D341Med (cell line): Measurements from ENCODE around the gene C3orf70.
A peak's percentile ranks its signal among the peaks of the same experiment; 100 is the strongest.

Experiments
- DNase-seq: peaks from one replicate; pipeline ENCODE4 v3.0.0; 2012; ENCODE audit warnings: low spot score

The C3orf70 gene

DNA sequence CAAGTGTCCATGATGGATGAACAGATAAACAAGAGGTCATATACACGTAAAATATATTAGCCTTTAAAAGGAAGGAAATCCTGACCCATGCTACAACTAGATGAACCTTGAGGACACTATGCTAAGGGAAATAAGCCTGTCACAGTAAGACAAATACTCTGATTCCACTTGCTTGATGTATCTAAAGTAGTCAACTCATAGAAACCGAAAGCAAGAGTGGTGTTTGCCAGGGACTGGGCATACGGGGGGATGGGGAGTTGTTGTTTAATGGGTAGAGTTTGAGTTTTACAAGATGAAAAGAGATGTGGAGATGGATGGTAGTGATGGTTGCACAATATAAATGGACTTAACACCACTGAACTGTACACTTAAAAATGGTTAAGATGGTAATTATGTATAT is 65.4 kb downstream of the C3orf70 start:
- no peak for DNase-seq

DNA sequence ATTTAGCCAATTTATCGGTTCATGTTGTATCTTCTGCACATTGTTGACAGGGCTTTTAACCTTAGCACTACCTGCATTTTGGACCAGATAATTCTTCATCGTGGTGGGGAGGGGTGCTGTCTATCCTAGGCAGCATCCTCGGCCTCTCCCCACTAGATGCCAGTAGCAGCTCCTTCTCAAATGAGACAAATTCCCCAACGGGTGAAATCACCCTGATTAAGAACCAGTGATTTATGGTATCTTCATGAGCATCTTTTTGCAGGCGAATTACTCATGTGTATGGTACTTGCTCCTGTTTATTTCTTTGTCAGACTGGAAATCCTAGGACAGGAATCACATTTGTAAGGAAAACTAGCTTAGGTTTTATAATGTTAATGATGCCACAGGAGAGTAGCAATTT is 68.0 kb downstream of the C3orf70 start:
- DNase-seq = no peak

DNA sequence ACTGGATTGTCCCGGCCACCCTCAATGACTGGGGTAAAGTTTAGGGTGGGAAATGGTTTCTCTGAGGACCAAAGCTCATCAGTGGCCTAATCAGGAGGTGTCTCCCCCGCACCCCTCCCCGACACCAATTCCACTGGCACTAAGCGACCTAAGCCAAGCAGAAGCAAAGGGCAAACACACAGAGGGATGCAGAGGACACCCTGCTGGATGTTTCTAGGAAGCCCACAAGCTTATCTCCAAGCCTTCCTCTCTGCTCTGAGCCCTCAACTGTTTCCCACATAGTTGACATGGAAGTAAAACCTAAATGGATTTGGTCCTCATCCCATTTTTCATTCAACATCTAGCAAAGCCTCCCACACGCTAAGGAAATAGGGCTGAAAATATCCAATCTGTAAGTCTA is 68.5 kb downstream of the C3orf70 start:
- DNase-seq = no peak

DNA sequence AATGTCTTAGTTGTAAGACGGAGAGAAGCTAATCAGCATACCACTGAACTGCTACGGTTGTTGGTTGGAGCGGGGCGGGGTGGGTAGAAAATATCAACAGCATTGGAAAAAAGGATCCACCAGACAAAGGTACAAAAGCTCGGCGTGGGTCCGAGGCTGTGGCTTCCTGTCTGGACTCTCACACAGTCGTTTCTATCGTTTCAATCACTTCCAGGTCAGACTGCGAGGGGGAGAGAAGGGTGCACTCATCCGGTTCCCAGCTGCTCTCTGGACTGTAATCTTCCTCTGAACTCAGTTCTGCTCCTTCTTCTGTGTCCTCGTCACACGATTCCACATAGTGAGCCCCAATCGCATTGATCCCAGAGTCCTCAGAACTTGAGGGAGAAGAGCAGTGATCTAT is 70.0 kb downstream of the C3orf70 start:
- DNase-seq = no peak

DNA sequence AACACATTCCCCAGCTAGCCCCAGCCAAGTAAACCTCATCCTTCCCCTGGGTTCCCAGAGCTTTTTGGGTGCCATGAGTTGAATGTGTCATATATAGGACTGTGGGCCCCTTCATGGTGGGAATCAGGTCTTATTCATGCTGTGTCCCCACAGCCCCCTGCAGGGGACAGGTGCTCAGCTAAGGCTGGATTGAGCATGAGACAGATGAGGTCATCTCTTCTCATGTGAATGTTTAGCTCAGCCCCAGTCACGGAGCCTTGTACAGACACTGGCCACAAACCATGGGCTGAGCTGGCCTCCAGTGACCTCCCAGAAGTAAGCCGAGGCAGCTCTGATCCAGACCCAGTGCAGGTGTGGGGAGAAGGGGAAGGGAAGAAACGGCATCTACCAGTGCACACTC is 70.7 kb downstream of the C3orf70 start:
- DNase-seq = no peak

DNA sequence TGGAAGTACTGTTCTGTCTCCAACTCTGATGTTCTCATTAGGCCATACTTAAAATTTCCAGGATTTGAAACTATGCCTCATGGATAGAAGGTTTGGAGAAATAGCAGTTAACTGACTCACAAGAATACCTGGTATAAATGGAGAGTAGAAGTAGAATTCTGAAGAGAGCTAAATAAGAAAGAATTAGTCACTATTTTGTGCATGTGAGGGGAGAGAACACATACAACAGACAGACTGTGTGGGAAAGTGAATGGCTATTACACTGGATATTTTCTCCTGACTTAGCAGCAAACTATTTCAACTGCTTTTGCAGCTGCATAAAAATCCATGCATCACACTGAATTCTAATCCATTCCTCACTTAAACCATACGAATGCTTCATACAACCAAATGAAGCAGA is 71.3 kb downstream of the C3orf70 start:
- no peak for DNase-seq

DNA sequence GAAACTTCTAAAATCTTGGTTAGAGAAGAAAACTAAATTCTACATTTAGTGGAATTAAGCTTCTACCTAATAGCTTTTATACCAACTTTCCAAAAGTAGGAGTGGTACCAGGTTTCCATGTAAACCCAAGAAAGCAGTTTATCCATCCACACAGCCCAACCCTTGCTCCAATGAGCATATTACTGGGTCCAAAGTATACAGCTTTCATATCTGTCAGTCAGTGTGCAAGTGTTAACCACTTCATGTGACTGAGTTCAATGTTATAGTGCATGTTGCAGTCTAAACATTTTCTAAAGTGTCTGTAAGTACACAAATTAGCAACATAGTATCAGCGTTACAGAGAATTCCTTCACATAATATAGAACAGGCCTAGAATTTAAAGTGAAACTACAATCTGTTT is 73.2 kb downstream of the C3orf70 start:
- no peak for DNase-seq

DNA sequence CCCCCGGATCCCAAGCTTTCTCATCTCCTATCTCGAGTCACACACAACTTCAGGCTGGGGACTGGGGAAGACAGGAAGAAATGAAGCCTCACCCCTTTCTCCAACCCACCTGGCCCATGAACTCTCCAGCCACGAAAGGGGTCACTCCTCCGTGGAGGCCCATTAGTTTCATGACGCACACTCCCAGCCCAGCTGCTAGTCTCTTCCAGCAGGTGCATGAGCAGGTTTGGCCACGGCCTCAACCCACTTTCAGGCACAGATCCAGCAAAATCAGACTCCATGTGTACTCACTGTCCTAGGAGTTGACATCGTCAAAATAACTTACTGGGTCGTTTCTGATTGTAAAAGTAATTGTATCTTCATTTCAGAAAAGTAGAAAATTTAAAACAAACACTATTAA is 76.6 kb downstream of the C3orf70 start:
- no peak for DNase-seq

DNA sequence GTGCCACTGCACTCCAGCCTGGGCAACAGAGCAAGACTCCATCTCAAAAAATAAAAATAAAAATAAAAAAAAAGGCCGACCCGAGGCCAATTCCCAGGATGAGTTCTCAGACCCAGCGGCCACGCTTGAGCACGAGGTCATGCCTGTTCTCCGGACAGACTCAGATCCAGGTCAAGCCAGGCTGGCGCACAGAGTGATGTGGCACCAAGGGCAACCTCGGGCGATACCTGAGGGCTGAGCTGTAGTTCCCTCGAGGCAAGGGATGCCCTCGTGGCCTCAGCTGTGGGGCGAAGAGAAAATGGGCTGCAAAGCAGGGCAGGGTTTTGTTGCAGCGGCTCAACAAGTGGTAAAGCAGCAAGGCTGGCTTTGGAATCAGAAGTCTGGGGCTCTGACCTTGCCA is 77.3 kb downstream of the C3orf70 start:
- no peak for DNase-seq

DNA sequence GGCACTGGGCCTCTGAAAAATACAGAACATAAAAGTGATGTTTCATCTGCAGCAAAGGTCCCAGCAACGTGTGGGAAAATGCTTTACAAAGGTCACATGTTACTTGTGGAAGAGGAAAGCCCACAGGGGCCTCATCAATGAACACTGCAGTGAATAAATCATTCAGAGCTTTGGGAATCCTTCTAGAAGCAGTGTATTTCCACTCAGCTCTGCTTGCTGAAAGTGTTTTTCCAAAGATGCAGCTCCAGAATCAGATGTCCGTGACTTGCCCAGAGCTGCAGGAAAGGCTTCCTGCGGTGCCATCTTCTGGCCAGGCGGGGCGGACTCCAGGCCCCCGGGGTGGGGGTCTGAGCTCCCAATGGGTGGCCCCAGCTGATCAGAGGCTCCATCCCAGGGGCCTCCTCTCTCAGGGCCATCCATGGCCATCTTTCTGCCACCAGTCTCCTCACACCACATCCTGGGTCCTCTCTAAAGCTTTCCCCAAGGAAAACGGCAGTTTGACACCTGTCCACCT is 81.5 kb downstream of the C3orf70 start:
- DNase-seq = peak; percentile 59

DNA sequence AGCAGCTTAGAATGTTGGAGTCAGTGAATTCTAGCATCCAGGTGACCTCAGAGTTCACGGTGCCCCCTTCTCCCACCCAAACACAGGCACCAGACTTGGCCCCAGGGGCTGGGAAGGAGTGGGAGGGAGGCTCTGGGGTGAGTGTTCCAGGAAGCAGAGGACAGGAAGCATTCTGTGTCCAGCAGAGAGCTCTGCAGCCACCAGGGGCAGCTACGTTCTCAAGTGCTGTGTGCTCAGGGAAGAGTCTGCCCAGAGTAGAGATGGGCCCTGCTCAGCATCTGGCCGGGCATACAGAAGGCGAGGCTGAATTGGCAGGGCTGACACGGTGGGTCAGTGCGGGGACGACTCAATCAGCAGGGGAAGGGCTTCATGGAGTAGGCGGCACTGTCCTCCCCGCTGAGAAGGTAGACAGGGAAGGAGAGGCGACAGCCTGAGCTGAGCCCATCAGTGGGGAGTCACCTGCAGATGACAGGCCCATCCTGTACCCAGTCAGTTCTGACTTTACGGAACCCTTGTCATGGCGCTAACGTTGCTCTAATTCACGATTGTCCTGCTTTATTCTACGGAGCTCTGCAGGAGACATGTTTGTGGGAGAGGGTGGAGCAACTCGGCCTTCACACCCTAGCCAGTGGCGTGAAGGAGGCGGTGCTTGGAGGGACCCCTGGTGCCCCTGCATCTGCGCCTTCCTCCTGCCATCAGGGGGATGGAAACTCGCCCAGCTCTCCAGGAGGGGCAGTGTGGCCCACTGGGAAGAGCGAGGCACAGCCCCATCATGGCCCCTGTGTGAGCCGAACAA is 82.2 kb downstream of the C3orf70 start:
- DNase-seq = no peak

DNA sequence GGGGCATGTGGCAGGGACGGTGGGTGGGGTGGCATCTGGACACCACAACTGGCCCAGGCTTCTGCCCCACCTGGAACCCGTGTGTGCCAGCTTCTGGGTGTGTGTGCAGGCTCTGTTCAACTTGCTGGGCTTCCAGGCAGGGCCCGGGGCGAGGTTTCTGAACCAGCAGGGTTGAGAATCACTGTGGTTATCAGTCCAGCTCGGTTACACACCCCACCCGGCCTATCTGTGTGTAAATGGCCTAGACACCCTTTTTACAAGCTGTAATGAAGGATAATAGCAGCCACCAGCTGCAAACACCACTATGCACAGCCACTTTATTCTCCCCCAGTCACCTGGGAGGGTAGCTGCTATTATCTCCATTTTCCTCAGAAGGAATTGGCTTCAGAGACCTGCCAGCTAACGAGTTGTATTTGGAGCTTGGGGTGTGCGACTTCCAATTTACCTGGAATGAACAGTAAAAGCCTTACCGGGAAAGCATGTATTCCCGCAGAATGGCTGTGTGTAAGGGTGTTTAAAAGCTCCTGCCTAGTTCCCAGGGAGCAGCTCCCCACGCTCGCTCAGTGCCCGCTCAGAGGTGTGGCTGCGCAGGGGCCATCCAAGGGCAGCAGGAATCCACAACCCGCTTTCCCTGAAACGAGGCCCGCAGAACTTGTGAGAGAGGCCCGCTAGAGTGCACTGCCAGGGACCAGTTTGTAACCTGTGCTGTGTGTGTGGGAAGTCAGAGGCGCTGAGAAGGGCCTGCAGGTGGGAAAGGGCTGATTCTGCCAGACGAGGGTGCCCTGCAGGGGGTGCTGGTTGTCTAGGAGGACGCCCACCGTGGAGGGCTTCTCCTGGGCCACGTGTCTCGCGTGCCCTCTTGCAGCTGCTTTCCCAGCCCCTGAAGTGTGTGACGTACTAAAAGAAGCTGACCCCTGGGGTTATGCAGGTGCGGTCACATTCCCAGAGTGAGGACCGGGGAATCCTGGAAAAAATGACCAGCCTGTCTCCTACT is 83.5 kb downstream of the C3orf70 start:
- peak; percentile 75 for DNase-seq

DNA sequence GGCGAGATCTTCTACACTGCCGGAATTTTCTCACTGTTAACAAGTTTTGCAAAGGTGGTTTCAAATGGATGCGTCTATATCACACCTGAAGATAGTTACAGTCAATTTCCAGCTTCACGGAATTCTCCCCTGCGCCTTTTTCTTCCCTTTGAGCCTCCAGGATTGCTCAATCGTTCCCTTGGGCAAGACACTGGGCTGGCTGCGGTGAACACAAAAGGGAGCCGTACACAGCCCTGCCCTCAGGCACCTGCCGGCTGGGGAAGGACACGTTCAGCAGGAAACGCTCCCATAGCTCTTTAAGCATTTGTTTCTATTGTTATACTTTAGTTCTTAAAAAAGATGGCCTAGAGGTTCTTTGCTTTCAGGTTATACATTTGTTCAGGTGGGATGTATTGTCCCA is 85.7 kb downstream of the C3orf70 start:
- DNase-seq = no peak

DNA sequence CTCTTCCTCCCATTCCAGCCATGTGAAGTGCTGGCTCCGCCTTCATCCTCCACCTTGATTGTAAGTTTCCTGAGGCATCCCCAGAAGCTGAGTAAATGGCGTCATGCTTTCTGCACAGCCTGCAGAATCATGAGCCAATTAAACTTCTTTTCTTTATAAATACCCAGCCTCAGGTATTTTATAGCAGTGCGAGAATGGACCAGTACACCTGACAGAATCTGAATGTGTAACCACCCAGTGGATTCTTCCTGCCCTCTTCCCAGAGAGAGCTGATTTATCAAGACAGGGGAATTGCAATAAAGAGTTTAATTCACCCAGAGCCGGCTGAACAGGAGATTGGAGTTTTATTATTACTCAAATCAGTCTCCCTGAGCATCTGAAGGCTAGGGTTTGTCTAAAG is 86.6 kb downstream of the C3orf70 start:
- DNase-seq = no peak

DNA sequence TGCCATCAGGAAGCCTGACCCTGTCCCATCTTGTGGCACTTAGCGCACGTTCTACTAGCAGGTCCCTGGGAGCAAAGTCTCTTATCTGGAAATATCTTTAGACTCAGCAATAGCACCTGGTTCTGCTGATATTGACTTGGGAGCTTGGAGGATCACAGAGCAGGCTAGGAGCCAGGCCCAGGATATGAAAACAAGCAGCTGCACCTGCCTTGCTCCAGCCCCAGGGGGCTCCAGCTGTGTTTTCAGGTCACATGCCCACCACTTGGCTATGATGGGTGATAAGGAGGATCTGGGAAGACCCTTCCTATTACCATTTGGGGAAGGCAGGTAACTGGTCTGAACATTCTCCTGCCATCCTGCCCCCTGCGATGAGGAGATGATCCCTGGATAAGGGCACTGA is 87.8 kb downstream of the C3orf70 start:
- no peak for DNase-seq

DNA sequence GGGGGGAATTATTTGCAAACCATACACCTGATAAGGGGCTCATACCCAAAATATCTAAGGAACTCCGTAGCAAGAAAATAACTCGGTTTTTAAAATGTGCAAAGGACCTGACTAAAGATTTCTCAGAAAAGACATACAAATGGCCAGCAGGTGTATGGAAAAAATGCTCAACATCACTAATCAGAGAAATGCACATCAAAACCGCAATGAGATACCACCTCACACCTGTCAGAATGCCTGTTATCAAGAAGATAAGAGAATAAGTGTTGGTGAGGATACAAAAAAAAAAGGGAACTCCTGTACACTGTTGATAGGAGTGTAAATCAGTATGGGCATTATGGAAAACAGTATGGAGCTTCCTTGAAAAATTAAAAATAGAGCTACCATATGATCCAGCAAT is 89.4 kb downstream of the C3orf70 start:
- DNase-seq = no peak

DNA sequence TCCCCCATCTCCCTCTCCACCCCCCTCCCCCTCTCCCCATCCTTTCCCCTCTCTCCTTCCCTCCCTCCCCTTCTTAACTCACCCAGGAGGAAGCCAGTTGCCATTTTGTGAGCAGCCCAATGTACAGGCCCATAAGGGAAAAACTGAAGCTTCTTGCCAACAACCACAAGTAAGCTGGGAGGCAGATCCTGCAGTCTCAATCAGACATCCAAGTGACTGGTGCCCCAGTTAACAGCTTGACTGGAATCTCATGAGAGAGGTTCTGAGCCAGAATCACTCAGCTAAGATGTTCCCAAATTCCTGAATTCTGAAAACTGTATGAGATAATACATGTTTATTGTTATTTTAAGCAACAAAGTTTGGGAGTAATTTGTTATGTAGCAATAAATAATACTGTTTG is 90.7 kb downstream of the C3orf70 start:
- no peak for DNase-seq

DNA sequence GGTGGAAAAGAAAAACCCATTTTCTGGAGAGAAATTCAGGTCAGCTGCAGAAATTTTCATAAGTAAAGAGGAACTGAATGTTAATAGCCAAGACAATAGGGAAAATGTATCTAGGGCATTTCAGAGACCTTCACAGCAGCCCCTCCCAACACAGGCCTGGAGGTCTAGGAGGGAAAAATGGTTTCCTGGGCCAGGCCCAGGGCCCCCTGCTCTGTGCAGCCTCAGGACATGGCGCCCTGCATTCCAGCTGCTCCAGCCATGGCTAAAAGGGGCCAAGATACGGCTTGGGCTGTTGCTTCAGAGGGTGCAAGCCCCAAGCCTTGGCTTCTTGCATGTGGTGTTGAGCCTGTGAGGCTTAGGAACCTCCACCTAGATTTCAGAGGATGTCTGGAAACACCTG is 92.2 kb downstream of the C3orf70 start:
- DNase-seq = no peak

DNA sequence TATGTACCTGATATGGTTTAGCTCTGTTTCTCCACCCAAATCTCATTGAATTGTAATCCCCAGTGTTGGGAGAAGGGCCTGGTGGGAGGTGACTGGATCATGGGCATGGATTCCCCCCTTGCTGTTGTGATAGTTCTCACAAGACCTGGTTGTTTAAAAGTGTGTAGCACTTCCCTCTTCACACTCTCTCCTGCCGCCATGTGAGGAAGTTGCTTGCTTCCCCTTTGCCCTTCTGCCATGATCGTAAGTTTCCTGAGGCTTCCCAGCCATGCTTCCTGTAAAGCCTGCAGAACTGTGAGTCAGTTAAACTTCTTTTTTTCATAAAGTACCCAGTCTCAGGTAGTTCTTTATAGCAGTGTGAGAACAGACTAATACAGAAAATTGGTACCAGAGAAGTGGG is 93.1 kb downstream of the C3orf70 start:
- no peak for DNase-seq

DNA sequence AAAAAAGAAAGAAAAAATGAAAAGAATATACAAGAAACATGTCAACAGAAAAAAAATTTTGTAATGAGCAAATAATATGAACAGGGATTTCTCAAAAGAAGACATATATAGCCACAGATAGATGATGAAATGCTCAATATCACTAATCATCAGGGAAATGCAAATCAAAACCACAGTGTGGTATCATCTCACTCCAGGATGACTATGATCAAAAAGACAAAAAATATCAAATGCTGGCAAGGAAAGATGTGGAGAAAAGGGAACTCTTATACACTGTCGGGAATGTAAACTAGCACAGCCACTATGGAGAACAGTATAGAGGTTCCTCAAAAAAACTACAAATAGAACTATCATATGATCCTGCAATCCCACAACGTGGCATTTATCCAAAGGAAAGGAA is 94.1 kb downstream of the C3orf70 start:
- no peak for DNase-seq

DNA sequence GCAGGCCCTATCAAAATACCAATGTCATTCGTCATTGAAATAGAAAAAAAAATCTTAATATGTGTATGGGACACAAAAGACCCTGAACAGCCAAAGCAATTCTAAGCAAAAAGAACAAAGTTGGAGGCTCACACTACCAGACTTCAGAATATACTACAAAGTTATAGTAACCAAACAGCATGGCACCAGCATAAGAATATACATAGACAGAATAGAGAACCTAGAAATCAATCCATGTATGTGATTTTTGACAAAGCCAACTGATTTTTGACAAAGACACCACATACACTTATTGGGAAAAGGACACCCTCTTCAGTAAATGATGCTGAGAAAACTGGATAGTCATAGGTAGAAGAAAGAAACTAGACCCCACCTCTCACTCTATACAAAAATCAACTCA is 95.0 kb downstream of the C3orf70 start:
- DNase-seq = no peak

DNA sequence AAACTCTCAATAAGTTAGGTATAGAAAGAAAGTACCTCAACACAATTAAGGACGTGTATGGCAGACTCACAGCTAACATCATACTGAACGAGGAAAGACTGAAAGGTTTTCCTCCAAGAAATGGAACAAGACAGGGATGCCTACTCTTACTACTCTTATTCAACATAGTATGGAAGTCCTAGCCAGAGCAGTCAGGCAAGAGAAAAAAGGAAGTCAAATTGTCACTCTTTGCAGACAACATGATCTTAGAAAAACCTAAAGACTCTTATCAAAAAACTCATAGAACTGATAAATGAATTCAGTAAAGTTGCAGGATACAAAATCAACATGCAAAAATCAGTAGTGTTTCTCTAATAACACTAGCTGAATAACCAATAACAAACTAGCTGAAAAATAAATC is 96.0 kb downstream of the C3orf70 start:
- no peak for DNase-seq

DNA sequence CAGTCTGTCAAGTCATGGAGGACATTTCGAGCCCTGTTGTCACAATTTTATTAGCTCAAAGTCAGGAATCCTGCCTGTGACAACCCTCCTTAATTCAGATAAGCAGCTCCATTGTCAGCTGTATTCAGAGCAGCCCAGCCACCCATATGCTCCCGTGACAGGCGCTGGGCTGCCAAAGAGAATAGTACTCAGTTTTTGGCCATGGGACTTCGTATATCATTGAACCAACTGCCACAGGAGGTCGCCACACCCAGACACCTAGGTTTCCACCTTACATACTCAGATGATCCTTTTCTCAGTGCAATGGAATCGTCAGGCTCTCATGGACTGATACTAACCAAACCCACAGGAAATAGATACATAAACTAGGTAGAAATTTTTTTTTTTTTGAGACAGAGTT is 100.2 kb downstream of the C3orf70 start:
- no peak for DNase-seq
